IPS DF 19.7 (cell line): ENCODE data around the gene ACP2.

Experiments
- DNase-seq: peaks from one replicate; pipeline ENCODE4 v3.0.0-alpha.2; 2013; ENCODE audit warnings: low read depth, low spot score

The ACP2 gene

GRCh38 chr11:47269002-47269828 is 20.6 kb upstream of the ACP2 start:
- no peak for DNase-seq

- DNase-seq = no peak
Measured at GRCh38 chr11:47268448-47269001, 19.9 kb upstream of the ACP2 start.

GRCh38 chr11:47267876-47268275 is 19.3 kb upstream of the ACP2 start:
- DNase-seq = no peak

- no peak for DNase-seq
Measured at GRCh38 chr11:47264521-47264920, 15.9 kb upstream of the ACP2 start.

DNA sequence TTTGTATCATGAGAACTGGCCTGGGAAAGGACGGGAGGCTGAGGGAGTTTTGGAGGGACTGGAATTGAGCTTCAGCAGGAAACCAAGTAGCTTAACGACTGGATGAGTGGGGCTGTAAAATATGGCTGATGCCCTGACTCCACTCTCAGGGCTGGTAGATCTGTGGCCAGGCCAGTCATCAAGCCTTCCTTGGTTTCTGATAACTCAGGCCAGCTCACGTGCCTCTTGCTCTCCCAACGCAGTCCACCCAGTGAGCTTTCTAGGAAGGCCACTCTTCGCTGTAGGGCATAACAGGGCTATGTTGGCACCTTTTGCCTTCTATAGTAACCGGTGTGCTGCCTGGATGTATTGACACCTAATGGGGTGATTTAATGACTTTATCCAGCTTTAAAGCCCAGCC is 15.5 kb upstream of the ACP2 start:
- no peak for DNase-seq

- no peak for DNase-seq
Measured at GRCh38 chr11:47261291-47261800, 12.7 kb upstream of the ACP2 start.

DNA sequence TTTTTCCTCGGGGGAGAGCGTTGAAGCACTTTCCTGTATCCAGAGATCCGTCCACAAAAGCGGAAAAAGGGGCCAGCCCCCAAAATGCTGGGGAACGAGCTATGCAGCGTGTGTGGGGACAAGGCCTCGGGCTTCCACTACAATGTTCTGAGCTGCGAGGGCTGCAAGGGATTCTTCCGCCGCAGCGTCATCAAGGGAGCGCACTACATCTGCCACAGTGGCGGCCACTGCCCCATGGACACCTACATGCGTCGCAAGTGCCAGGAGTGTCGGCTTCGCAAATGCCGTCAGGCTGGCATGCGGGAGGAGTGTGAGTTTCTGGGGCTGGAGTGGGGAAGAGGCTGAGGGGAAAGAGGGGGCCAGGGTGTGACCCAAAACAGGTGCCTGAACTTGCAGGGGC is 11.8 kb upstream of the ACP2 start:
- no peak for DNase-seq

- no peak for DNase-seq
Measured at GRCh38 chr11:47259232-47259977, 10.8 kb upstream of the ACP2 start.

- no peak for DNase-seq
Measured at GRCh38 chr11:47258317-47258902, 9.8 kb upstream of the ACP2 start.

DNA sequence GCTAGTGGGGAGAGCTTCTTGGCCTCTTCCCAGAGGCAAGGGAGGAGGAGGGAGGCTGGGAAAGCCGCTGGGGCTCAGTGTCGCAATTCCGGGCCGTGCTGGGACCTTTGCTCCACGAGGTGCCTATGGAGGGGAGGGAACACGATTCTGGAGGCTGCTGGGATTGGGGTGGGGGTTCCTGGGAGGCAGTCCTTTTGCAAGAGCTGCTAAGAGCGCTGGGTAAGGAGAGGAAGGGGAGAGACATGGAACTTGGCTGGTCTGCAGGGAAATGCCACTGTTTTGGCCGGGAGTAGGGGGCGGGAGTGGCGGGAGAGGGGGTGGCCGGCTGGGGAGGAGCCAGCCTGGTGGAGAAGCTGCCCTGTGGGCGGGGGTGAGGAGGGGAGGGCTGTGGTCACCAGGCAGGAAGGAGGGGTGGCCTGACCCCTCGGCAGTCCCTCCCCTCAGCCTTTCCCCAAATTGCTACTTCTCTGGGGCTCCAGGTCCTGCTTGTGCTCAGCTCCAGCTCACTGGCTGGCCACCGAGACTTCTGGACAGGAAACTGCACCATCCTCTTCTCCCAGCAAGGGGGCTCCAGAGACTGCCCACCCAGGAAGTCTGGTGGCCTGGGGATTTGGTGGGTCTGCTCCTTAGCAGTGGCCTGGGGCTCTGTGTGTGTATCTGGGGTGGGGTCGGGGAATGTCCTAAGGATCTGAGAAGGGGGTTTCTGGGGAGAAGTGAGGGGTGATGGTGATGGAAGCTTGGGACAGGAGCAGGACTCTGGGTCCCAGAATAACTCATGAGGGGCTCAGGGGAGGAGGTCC is 9.1 kb upstream of the ACP2 start, which contains the start of gene NR1H3:
Gene NR1H3, plus strand, starts transcription at position 480 of the 800 bp plus-strand sequence. CDS start 1,221 bp downstream, outside the sequence.
- no peak for DNase-seq

DNA sequence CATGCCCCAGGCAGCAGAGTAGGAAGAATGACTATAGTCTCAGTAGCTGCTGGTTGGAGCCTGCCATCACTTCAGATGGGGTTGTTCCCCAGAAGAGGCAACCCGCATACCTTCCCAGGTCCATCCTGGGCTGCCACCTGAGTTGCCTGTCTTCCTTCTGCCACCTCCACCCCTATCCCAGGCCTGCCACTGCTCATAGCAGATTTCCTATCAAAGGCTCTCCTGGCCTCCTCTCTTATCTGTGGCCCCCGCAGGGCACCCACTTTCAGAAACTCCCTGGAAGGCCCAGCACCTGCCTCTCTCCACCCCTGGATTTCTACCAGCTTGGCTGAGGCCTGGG is 8.5 kb upstream of the ACP2 start:
- no peak for DNase-seq

DNA sequence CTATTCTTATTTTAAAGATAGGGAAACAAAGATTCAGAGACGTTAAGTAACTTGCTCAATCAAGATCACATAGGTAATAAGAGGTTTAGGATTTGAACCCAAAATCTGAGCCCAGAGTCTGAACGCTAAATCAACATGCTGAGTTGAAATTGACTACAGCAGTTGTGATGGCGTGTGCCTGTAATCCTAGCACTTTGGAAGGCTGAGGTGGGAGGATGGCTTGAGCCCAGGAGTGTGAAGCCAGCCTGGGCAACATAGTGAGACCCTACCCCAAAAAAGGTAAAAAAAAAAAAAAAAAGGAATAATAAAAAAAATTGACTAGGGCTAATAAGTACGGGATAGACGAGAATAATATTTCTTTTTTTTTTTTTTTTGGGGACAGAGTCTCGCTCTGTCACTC is 7.8 kb upstream of the ACP2 start:
- DNase-seq = no peak

GRCh38 chr11:47254386-47254785 is 5.8 kb upstream of the ACP2 start:
- DNase-seq = no peak

GRCh38 chr11:47253660-47254059 is 5.0 kb upstream of the ACP2 start:
- DNase-seq = no peak

GRCh38 chr11:47251751-47252150 is 3.1 kb upstream of the ACP2 start:
- DNase-seq = no peak

DNA sequence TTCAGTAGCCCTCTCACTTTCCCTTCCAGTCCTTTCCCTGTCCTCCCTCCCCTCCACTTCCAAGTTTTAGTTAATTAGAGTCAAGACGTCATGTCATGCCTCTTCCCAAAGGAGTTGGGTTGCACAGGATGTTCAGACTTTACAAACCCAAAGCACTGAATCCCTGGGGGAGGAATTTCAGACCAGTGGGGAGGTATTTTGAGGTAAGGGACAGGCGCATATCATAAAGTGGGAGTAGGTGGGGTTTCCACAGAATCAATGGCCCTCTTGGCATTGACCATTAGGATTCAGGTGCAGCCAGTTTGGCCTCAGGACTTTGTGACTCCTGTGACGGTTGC is 733 bp upstream of the ACP2 start:
- DNase-seq = no peak

DNA sequence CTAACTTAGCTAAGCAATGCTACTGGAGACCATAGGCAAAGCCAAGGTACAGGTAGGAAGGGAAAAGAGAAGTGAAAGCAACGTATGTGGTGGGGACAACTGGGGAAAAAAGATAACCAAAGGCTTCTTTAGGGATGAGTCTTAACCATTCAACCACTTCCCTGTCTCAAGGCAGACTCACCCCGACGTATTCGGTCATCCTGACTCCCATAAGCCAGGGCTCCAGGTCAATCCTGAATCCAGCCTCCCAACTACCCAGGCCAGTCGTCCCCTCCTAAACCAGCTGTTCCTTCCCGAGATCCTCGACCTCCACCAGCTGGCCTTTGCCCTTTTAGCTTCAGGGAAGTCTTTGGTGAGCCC is 330 bp downstream of the ACP2 start:
- DNase-seq = no peak

DNA sequence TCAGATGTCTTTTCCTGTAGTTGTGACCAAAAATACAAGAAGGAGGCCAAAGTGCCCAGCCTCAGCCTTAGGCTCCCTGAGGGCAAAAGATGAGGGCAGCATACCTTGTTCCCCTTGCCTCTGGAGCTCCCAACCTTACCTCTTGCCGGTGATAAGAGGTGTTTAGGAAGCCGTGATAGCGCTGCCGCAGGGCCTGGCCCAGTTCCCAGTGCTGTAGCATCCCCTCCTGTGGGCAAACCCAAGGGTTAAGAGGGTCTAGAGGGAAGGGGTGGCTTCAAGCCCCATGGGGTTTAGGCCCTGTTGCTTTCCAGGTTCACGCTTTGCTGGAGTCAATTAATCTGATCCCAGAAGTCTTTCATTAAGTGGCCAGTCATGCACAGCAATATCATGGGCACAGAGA is 1.1 kb downstream of the ACP2 start:
- DNase-seq = no peak

DNA sequence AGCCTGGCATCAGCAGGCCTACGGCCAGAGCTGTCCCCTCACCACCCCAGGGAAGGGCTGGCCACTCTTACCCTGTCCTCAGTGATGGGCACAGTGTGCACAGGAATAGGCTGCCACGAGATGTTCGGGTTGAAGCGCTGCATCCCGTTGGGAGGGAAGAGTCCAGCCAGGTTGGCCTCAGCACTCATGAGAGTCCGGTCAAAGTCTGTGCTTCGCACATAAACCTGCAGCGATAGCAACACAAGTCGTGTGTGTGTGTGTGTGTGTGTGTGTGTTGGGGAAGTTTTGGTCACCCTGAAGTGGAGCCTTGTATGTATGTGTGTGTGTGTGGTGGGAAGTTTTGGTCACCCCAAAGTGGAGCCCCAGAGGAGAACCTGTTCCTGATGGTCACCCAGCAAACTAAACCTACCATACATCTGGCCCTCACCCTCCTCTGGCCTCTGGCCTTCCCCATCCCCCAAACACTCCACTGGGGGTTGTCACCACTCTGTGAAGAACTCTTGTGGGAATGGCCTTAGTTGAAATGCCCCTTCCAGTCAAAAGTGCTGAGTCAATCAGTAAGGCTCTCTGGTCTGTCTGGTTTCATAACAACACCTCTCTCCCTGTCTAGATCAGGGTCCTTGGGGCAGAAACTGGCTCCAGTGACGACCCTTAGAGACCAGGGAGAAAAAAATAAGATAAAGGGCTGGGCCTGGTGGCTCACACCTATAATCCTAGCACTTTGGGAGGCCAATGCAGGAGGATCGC is 2.8 kb downstream of the ACP2 start:
- no peak for DNase-seq

- no peak for DNase-seq
Measured at GRCh38 chr11:47244448-47245350, 3.9 kb downstream of the ACP2 start.
